GM23248 (cell line): ENCODE results near the gene SLC37A1. TPM values are rescaled to one million over a fixed set of nuclear protein-coding genes. Genes with fewer than 3 reads are reported as not detected.

Source experiments
- DNase-seq: peaks from one replicate; pipeline ENCODE4 v3.0.0-alpha.2; 2015
- H2AFZ ChIP-seq: fragments of 200-600 bp; sonication (generic); 2 replicates; pipeline ENCODE4 v1.6.1; 2016; ENCODE audit warnings: antibody characterized with exemption
- H3F3A ChIP-seq: fragments of 200-600 bp; sonication (generic); 2 replicates; pipeline ENCODE4 v1.6.1; 2016; ENCODE audit warnings: mild to moderate bottlenecking, antibody characterized with exemption, mixed run types; ENCODE audit not compliant: insufficient read depth
- H3K27ac ChIP-seq: fragments of 200-600 bp; sonication (generic); 2 replicates; pipeline ENCODE4 v1.5.1; 2016; ENCODE audit warnings: mild to moderate bottlenecking
- H3K27me3 ChIP-seq: fragments of 200-600 bp; sonication (generic); replicated peaks from 2 replicates; pipeline ENCODE4 v1.6.1; 2016; ENCODE audit warnings: mild to moderate bottlenecking; ENCODE audit not compliant: insufficient read depth
- H3K36me3 ChIP-seq: fragments of 200-600 bp; sonication (generic); 2 replicates; pipeline ENCODE4 v1.6.1; 2016; ENCODE audit warnings: low read depth, mild to moderate bottlenecking
- H3K4me1 ChIP-seq: fragments of 200-600 bp; sonication (generic); 2 replicates; pipeline ENCODE4 v1.6.1; 2016; ENCODE audit warnings: mild to moderate bottlenecking; ENCODE audit not compliant: insufficient read depth
- H3K4me2 ChIP-seq: fragments of 200-600 bp; sonication (generic); one replicate; pipeline ENCODE4 v1.6.1; 2016; ENCODE audit warnings: mild to moderate bottlenecking; ENCODE audit not compliant: unreplicated experiment
- H3K4me3 ChIP-seq: fragments of 200-600 bp; sonication (generic); 2 replicates; pipeline ENCODE4 v1.5.1; 2016; ENCODE audit warnings: mild to moderate bottlenecking
- H3K79me2 ChIP-seq: fragments of 200-600 bp; sonication (generic); 2 replicates; pipeline ENCODE4 v1.6.1; 2016; ENCODE audit warnings: mild to moderate bottlenecking; ENCODE audit not compliant: insufficient read depth
- H3K9ac ChIP-seq: fragments of 200-600 bp; sonication (generic); 2 replicates; pipeline ENCODE4 v1.6.1; 2016; ENCODE audit warnings: mild to moderate bottlenecking
- H3K9me2 ChIP-seq: fragments of 200-600 bp; sonication (generic); 2 replicates; pipeline ENCODE4 v1.6.1; 2016; ENCODE audit warnings: mixed run types, mild to moderate bottlenecking, moderate library complexity; ENCODE audit not compliant: insufficient read depth
- H3K9me3 ChIP-seq: fragments of 200-600 bp; sonication (generic); one replicate; pipeline ENCODE4 v1.6.1; 2017; ENCODE audit warnings: low read depth
- H4K20me1 ChIP-seq: fragments of 200-600 bp; sonication (generic); 2 replicates; pipeline ENCODE4 v1.6.0; 2016; ENCODE audit not compliant: insufficient read depth
- EZH2 ChIP-seq: fragments of 200-600 bp; sonication (generic); IDR thresholded peaks from 2 replicates; pipeline ENCODE4 v1.6.1; 2018; ENCODE audit warnings: antibody characterized with exemption, mild to moderate bottlenecking; ENCODE audit not compliant: insufficient read depth, poor library complexity, severe bottlenecking
- EZH2phosphoT487 ChIP-seq: fragments of 200-600 bp; sonication (generic); IDR thresholded peaks from 2 replicates; pipeline ENCODE4 v1.6.1; 2018; ENCODE audit warnings: antibody characterized with exemption, moderate library complexity, mild to moderate bottlenecking, low read depth; ENCODE audit not compliant: insufficient read depth
- WGBS, 2 experiments: methylation state at CpG; one replicate each; pipeline ENCODE4 v1.1.6; 2015 to 2017; ENCODE audit warnings: low lambda C conversion rate in 2 of 2, low coverage in 1 of 2; ENCODE audit errors: missing lambda C conversion rate in 2 of 2; 5-methylcytosine and 5-hydroxymethylcytosine counted together
- in situ Hi-C: fragments of 300-500 bp; cut with MboI; formaldehyde crosslinking; loops from 2 replicates; pipeline ENCODE4 v1.15.0; 2020
- polyA plus RNA-seq: library from polyadenylated mRNA; unstranded; fragments of >200 nt; fragmentation: Nextera tagmentation; extraction: Ambion mirVana; gene quantifications from 2 replicates; pipeline ENCODE4 v1.2.1, GENCODE V29; 2016
- total RNA-seq: library from RNA; depleted of rRNA; stranded (reverse); fragments of >200 nt; shearing (Covaris generic); gene quantifications from 2 replicates; pipeline ENCODE4 v1.2.3, GENCODE V29; 2014

SLC37A1 gene
- total and polyA plus RNA-seq, 2 experiments from 2014 or later = not detected

GRCh38 chr21:42505090-42505726 lies 8.4 kb upstream of the SLC37A1 start:
- no peaks in the 10 kb centered on the region for H3K9me2 ChIP-seq

GRCh38 chr21:42507418-42507817 lies 6.2 kb upstream of the SLC37A1 start:
- Histone ChIP-seq H3K9ac (no peak overlapping the region), H3K9me2 (no peaks in the 10 kb centered on the region), H2AFZ (no peak overlapping the region), H3K4me3 (no peak overlapping the region), H3K9me3 (no peaks in the 10 kb centered on the region), H3K4me2 (no peak overlapping the region), H3K4me1 (no peaks in the 10 kb centered on the region), H3K27ac (no peak overlapping the region), H3K79me2 (no peaks in the 10 kb centered on the region), H4K20me1 (no peaks in the 10 kb centered on the region), H3F3A (no peaks in the 10 kb centered on the region), H3K27me3 (peaks cover 20% of the 10 kb centered on the region; the same call in 1 of the 2 replicates), H3K36me3 (no peaks in the 10 kb centered on the region)
- no peak for TF ChIP-seq EZH2phosphoT487
- TF ChIP-seq EZH2 = no peak
- DNase-seq = no peak
- WGBS, 2 experiments = 46 to 53% methylated on average over 4 of the region's 4 CpGs
- in situ Hi-C loops = no loop called here

More at GRCh38 chr21:42505090-42505726, 8.4 kb upstream of the SLC37A1 start:
- Histone ChIP-seq H3F3A (no peaks in the 10 kb centered on the region), H4K20me1 (no peaks in the 10 kb centered on the region), H3K27ac (no peak overlapping the region), H3K9ac (no peak overlapping the region), H3K27me3 (0 out of 2 replicates have a peak, but pooled peaks cover 11% of the 10 kb centered on the region), H3K36me3 (no peaks in the 10 kb centered on the region), H3K4me2 (no peak overlapping the region), H2AFZ (no peak overlapping the region), H3K4me1 (no peaks in the 10 kb centered on the region), H3K79me2 (no peaks in the 10 kb centered on the region), H3K4me3 (no peak overlapping the region), H3K9me3 (no peaks in the 10 kb centered on the region)
- in situ Hi-C loops = no loop called here
- DNase-seq = no peak
- WGBS, 2 experiments = 14 to 19% methylated on average over 3 of the region's 3 CpGs
- TF ChIP-seq EZH2 = no peak
- TF ChIP-seq EZH2phosphoT487 = no peak

GRCh38 chr21:42508371-42508770 lies 5.3 kb upstream of the SLC37A1 start:
- no peaks in the 10 kb centered on the region for H3K4me1 ChIP-seq
- no peak overlapping the region for H3K4me3 ChIP-seq
- H3K36me3 ChIP-seq = no peaks in the 10 kb centered on the region
- no peaks in the 10 kb centered on the region for H3K9me2 ChIP-seq
- no peaks in the 10 kb centered on the region for H3K9me3 ChIP-seq
- H3K27me3 ChIP-seq = peaks cover 20% of the 10 kb centered on the region; the same call in 1 of the 2 replicates
- TF ChIP-seq EZH2 = no peak
- TF ChIP-seq EZH2phosphoT487 = no peak
- H3K79me2 ChIP-seq = no peaks in the 10 kb centered on the region
- H3F3A ChIP-seq = no peaks in the 10 kb centered on the region
- no peaks in the 10 kb centered on the region for H4K20me1 ChIP-seq
- in situ Hi-C loops = no loop called here
- no peak overlapping the region for H3K27ac ChIP-seq
- no peak for DNase-seq
- no peak overlapping the region for H3K4me2 ChIP-seq
- no peak overlapping the region for H3K9ac ChIP-seq
- WGBS, 2 experiments = 59% methylated on average over 2 of the region's 2 CpGs
- no peak overlapping the region for H2AFZ ChIP-seq

- Histone ChIP-seq H2AFZ (no peak overlapping the region), H3K9ac (no peak overlapping the region), H3K9me2 (no peaks in the 10 kb centered on the region), H4K20me1 (no peaks in the 10 kb centered on the region), H3K9me3 (no peaks in the 10 kb centered on the region), H3K27ac (no peak overlapping the region), H3K27me3 (peaks cover 23% of the 10 kb centered on the region), H3K4me2 (no peak overlapping the region), H3F3A (no peaks in the 10 kb centered on the region), H3K4me1 (no peaks in the 10 kb centered on the region), H3K36me3 (no peaks in the 10 kb centered on the region), H3K79me2 (no peaks in the 10 kb centered on the region), H3K4me3 (no peak overlapping the region)
- in situ Hi-C loops = no loop called here
- WGBS, 2 experiments = 65 to 70% methylated on average over 11 of the region's 11 CpGs
- TF ChIP-seq EZH2 (no peak), EZH2phosphoT487 (no peak)
- no peak for DNase-seq
These were observed 4.4 kb upstream of the SLC37A1 start for GRCh38 chr21:42509244-42509643.
